ENCODE results near the gene CFD.

CFD gene

DNA sequence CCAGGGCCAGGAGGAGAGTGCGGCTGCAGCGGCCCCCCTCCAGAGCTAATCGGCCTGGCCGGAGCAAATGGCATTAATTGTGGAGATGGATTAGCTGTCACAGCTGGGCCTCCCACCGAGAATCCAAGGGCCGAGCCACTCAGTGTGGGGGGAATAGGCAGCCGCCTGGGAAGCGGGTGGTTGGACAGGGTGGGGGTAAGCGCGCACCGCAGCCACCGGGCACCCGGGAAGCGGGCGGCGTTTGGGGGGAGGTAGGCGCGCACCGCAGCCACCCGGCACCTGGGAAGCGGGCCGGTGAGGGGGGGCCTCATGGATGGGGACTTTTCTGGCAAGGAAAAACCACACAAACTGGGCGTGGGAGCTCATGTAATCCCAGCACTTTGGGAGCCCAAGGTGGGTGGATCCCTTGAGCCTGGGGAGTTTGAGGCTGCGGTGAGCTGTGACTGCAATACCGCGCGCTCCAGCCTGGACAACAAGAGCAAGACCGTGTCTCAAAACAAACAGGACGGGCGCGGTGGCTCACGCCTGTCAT, 43.9 kb downstream of the CFD start:
- in situ Hi-C loops (cut with MboI; ENCODE audit: low sequenced_read_pairs) = no loop called here

DNA sequence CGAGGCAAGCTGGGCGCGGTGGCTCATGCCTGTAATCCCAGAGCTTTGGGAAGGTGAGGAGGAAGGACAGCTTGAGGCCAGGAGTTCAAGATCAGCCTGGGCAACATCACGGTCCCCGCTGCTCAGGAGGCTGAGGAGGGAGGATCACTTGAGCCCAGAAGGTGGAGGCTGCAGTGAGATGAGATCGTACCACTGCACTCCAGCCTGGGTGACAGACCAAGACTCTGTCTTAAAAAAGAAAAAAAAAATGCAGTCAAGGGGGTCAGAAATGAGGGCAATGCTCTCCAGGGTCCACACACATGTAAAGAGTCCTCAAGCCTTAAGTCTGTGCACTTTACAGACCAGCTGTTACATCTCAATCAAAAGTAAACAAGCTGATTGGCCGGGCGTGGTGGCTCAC, 45.1 kb downstream of the CFD start:
- in situ Hi-C loops (cut with MboI; ENCODE audit: low sequenced_read_pairs) = no loop called here

DNA sequence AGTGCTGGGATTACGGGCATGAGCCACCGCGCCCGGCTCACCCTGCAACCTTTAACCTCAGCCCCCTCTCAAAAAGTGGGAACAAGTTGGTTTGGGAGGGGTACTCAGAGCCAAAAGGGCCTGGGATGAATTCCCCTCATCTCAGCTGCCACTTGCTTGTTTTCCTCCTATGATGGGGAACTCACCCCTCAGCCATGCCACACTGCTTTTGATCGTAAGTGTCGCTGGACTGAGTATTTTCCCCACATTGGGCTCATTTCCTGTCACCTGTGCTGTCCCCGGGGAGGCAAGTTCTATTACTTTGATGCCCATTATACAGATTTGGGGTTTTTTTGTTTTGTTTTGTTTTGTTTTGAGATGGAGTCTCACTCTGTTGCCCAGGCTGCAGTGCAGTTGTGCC, 47.0 kb downstream of the CFD start:
- in situ Hi-C loops (cut with MboI; ENCODE audit: low sequenced_read_pairs) = no loop called here

- in situ Hi-C loops (cut with MboI; ENCODE audit: low sequenced_read_pairs) = no loop called here
Observed at GRCh38 chr19:907183-907853, 47.9 kb downstream of the CFD start.

DNA sequence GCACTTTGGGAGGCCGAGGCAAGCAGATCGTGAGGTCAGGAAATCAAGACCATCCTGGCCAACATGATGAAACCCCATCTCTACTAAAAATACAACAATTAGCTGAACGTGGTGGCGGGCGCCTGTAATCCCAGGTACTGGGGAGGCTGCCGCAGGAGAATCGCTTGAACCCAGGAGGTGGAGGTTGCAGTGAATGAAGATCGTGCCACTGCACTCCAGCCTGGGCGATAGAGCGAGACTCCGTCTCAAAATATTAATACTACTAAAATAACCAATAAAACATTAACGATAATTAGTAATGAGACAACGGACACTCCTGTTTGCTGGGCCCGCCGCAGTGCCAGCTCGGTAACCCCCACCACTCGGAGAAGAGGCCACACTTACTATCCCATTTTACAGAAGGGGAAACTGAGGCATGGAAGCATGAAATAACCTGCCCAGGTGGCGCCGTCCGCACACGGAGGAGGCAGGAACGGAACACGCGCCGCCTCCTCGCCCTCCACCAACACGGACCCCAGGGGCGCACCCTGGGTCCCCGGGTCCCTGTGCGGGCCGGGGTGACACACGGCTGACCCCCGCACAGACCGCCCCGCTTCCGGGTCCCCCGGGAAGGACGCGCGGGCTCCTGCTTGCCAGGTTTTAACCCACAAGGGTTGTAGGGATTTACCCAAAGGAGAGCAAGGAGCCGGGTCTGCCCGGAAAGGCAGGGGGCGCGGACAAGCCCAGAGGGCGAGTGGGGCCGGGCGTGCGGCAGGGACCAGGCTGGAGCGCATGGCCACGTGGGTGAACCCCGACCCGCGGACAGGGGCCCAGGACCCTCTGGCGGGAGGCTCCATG, 52.0 kb downstream of the CFD start:
- in situ Hi-C loops (cut with MboI; ENCODE audit: low sequenced_read_pairs) = no loop called here

- in situ Hi-C loops (cut with MboI; ENCODE audit: low sequenced_read_pairs) = no loop called here
Observed at GRCh38 chr19:912181-913079, 53.0 kb downstream of the CFD start.
